GM18508 (cell line): ENCODE results near the gene NOLC1.

Source experiments
- ATAC-seq: cut with Tn5 transposase; IDR thresholded peaks from one replicate; pipeline ENCODE4 v1.9.1; 2021; ENCODE audit warnings: moderate number of reproducible peaks; ENCODE audit not compliant: insufficient read depth, unreplicated experiment

The NOLC1 gene

DNA sequence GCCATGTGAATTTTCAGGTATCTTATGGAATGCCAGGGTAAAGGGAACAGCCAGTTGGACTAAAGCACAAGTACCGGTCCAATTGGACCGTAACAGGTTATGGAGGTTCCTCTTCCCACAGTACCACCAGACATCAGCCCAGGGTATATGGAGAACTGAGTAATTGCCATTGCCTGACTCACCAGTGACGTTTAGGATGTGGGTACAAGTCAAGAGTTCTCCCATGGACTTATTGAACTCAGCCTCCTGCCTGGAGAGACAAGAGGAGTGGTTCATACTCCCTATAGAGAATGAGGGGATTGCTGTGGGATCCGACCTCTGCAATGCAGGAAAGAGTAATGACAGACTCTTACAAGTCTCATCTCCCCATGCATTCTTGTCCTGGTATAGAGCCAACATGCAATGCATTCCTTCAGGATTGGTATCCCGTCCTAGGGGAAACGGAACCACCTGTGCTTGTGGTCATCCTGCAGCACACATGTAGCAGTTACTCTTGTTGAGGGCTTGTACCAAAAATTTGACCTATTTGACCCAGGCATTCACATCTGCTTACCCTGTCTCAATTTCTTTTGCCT, 43.2 kb downstream of the NOLC1 start:
- ATAC-seq: no peak

DNA sequence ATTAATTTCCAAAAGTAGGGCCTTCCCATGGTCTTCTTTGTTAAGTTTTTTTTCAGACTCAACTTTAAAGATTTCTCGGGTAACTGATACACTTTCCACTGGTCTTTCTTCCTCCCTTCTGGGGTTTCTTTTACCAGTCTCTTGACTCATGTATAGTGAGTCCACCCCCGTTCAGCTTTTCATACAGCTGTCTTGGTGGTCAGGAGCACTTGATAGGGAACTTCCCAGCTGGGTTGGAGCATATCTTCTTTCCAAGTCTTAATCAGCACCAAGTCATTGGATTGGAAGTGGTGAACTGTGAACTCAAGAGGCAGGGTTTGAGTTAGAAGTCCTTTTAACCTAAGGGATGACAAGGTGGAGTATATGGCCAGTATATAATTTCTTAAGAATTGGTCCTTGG, 44.7 kb downstream of the NOLC1 start:
- ATAC-seq: no peak

DNA sequence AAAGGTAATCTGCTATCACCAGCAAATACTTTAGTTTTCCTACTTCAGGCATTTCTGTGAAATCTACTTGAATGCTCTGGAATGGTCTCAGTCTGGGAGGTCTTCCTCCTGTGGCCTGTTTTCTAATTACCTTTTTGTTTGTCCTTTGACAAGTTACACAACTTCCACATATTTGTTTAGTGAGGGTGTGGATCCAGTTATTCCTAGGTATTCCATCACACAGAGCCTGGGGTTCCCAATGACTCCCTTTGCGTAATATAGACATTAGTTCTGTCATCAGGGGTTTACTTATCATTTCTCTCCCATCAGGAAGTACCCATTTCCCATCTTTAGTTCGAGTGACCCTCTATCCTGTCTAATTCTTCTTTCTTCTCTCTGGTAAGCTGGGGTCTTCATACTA, 45.8 kb downstream of the NOLC1 start:
- ATAC-seq: no peak

DNA sequence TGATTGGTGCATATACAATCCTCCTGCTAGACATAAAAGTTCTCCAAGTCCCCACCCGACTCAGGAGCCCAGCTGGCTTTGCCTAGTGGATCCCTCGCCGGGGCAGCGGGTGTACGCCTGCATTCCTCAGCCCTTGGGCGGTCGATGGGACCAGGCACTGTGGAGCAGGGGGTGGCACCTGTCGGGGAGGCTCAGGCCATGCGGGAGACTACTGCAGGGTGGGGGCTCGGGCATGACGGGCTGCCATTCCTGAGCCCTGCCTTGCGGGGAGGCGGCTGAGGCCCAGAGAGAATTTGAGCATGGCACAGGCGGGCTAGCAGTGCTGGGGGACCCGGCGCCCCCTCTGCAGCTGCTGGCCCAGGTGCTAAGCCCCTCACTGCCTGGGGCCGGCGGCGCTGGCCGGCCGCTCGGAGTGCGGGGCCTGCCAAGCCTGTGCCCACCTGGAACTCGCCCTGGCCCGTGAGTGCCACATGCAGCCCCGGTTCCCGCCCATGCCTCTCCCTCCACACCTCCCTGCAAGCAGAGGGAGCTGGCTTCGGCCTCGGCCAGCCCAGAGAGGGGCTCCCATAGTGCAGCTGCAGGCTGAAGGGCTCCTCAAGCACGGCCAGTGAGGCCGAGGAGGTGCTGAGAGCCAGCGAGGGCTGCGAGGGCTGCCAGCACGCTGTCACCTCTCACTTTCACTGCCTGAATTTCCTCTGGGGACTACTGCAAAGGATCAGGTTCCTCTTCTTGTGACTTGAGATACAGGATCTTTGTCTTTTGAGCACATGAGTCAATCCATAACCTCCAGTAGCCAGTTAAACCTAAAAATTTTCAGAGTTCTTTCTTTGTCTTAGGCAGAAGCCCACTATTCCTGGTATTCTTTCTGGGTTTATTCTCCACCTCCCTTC, 48.8 kb downstream of the NOLC1 start:
- no peak for ATAC-seq

DNA sequence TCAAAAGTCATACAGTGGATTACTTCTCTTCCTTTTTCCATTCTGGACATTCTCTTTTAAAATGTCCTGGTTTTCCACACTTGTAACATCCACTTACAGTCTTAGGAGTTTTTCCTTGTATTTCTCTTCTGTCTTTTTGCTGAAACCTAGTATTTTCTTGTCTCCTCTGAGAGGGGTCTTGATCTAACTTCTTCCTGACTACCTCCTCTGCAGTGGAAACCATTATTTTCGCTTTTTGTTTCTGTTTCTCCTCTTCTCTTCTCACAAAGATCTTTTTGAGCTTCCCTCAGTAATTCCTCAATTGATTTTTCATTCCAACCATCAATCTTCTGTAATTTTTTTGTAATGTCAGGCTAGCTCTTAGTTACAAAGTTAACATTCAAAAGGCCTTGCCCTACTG, 50.2 kb downstream of the NOLC1 start:
- no peak for ATAC-seq

DNA sequence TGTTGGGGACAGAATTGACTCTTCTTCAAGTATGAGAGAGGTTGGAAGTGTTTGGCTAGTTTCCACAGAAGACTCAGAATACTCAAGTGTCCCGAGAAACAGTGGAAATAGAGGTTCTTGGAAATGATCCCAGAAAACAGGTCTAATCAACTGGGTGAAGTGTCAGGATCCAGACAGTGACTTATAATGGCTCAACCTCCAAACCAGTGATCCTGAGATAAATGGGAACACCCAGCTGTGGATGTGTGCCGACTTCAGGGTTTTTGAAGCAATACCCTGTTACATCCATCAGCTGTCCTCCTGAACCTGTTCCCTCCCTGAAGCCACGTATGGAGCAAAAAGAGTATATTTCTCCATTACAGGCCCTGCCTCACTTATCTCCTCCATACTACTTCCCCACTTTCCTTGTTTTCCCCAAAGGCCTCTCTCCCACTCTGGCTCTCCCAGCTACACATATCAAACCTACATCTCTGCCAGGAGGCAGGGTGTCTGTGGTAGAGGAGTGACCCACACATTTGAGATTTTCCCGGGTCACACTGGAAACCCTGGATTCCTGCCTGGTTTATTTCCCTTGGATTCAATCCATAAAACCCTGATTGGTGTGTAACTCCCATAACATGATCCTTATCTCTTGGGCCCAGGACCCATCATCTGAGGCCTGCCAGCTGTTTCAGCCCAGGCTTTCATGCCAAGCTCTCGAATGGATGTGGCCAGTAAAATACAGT, 56.3 kb downstream of the NOLC1 start:
- ATAC-seq: no peak

DNA sequence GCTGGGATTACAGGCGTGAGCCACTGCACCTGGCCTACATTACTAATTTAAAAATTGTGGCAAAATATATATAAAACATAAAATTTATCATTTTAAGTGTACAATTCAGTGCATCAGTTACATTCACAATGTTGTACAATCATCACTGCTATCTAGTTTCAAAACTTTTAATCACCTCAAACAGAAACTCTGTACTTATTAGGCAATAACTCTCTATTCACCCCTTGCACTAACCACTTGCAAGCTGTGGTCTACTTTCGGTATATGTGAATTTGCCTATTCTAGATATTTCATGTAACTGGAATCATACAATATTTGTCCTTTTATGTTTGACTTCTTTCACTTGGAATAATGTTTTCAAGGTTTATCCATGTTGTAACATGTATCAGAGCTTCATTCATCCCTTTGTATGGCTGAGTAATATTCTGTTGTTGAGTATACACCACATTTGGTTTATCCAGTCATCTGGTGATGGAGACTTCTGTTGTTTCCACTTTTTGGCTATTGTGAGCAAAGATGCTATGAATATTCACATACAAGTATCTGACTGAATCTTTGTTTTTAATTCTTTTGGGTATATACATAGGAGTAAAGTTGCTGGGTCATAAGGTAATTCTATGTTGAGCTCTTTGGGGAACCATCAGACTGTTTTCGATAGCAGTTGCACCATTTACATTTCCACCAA, 59.6 kb downstream of the NOLC1 start:
- no peak for ATAC-seq
